ENCODE data around the gene BTBD19.

GRCh38 chr1:44799770-44800584, 8.3 kb upstream of the BTBD19 start, which contains the start of gene PLK3:
- peak; percentile 92 to 96 for TF ChIP-seq POLR2A (IDR thresholded peaks at IDR 0.05)
- TF ChIP-seq, protein P1, sequence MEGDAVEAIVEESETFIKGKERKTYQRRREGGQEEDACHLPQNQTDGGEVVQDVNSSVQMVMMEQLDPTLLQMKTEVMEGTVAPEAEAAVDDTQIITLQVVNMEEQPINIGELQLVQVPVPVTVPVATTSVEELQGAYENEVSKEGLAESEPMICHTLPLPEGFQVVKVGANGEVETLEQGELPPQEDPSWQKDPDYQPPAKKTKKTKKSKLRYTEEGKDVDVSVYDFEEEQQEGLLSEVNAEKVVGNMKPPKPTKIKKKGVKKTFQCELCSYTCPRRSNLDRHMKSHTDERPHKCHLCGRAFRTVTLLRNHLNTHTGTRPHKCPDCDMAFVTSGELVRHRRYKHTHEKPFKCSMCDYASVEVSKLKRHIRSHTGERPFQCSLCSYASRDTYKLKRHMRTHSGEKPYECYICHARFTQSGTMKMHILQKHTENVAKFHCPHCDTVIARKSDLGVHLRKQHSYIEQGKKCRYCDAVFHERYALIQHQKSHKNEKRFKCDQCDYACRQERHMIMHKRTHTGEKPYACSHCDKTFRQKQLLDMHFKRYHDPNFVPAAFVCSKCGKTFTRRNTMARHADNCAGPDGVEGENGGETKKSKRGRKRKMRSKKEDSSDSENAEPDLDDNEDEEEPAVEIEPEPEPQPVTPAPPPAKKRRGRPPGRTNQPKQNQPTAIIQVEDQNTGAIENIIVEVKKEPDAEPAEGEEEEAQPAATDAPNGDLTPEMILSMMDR (IDR thresholded peaks at IDR 0.05), result peak; percentile 79 to 93 (median 89)
- TF ChIP-seq POLR2AphosphoS5 (IDR thresholded peaks at IDR 0.05; ENCODE audit: insufficient read depth in 1 of 2, low read depth in 1 of 2), result peak; percentile 93 to 98

Measured in vagina (tissue), 2 donors.